ENCODE measurements around the gene SPR.

SPR gene

DNA sequence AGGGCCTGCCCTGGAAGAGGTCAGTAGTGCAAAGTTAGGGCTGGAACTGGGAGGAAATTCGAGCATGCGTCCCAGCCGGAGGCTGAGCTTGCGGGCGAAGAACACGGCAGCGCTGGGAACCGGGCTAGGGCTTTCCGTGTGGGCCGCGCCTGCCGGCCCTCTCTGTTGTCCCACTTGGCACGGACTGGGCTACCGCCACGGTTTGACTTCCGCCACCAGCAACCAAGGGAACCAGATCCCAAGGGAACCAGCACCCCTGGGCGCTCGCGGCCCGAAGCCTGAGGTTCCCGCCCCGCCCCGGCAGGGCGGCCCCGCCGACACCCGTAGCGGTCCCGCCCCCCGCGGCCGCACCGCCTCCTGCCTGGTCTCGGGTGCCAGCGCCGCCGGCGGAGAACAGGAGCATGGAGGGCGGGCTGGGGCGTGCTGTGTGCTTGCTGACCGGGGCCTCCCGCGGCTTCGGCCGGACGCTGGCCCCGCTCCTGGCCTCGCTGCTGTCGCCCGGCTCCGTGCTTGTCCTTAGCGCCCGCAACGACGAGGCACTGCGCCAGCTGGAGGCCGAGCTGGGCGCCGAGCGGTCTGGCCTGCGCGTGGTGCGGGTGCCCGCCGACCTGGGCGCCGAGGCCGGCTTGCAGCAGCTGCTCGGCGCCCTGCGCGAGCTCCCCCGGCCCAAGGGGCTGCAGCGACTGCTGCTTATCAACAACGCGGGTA is at the start of gene SPR:
TSS of gene SPR (plus strand) at position 377 of the 708 bp plus-strand sequence. CDS start at position 402, 25 bp downstream.
- peak; percentile 42 for DNase-seq

DNA sequence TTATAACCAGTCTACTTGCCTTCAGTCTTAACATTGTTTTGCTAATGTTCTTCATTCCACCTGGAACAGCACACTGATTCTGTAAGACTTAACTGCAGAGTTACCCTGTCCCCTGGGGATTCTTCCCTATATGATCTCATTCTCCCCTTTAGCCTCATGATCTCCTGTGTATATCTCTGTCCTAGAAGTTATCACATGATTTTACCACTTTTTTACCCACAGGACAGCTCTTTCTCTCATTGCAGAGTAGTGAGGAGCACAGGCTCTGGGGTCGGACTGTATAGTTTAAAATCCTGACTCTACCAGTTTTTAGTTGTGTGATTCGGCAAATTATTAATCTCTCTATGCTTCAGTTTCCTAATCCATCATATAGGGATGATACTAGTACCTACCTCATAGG is 47.1 kb upstream of the SPR start:
- DNase-seq = no peak

DNA sequence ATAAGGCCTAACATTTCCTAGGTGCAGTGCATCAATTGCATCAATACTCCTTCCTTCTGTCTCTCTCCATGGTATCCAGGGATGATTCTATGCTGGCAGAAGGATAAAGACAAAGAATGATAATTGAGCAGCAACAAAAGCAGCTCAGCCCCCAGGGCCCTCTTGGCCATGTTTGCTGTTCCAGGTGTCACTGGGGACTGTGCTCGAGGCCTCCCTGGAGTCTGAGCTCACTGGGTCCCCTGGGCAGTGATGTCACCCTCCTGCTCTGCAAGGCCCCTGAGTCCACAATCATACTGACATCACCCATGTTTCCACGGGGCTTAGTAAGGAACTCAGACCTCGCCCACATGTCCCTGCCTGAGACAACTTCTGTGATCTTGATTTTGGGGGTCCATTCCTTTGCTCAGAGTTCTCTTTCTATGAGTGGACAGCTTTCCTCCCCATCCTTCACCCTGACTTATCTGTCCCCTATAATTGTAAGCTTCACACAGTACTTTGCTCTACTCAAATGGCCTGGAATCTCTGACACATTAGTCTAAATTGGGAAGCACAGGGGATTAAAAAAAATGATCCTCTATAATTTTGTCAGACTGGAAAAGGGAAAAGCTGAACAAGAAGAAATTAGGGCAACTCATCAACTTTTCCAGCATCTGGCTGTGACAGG is 45.6 kb upstream of the SPR start:
- DNase-seq = no peak

DNA sequence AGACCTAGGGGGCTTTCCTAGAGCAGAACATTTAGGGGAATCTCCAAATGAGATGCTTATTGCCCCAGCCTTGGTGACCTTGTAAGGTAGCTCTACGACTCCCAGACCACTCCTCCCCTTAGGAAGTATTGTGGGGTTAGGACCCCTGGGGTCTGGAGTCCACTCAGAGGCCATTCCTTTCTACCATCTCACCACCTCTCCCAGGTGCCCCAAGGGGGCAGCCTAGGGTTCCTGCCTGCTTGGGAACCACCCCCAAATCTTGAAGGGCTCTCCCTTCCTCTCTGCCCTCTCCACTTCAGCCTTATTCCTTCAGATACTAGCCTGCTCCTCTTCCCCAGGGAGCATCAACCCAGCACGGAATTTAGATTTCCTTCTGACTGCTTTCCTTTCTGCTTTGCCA is 43.9 kb upstream of the SPR start:
- no peak for DNase-seq

DNA sequence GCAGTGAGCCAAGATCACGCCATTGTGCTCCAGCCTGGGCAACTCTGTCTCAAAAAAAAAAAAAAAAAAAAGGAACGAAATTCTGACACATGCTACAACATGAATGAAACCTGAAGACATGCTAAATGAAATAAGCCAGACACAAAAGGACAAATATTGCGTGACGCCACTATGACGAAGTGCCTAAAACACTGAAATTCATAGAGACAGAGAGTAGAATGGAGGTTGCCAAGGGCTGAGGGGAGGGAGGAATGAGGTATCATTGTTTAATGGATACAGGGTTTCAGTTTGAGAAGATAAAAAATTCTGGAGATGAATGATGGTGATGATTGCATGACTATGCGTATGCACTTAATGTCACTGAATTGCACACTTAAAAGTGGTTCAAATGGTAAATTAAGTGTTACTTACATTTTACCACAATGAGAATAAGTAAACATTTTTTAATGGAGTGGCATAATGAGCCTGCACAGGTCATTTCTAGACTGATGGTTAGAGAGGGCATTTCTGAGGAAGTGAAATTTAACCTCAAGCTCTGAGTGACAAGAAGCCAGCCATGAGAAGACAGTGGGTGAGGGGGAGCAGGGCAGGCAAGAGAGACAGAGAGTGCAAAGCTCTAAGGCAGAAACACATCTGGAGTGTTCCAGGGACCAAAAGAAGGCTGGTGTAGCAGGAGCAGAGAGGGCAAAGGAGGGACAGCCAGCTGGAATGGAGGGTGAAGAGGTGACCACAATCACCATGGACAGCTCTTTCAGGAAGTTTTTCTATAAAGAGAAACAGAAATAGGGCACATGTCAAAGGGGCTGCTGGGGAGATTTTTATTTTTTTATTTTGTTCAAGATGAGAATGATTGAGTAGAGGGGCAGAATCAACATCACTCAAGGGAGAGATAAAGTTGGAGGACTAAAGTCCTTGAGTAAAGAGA is 40.8 kb upstream of the SPR start:
- no peak for DNase-seq

DNA sequence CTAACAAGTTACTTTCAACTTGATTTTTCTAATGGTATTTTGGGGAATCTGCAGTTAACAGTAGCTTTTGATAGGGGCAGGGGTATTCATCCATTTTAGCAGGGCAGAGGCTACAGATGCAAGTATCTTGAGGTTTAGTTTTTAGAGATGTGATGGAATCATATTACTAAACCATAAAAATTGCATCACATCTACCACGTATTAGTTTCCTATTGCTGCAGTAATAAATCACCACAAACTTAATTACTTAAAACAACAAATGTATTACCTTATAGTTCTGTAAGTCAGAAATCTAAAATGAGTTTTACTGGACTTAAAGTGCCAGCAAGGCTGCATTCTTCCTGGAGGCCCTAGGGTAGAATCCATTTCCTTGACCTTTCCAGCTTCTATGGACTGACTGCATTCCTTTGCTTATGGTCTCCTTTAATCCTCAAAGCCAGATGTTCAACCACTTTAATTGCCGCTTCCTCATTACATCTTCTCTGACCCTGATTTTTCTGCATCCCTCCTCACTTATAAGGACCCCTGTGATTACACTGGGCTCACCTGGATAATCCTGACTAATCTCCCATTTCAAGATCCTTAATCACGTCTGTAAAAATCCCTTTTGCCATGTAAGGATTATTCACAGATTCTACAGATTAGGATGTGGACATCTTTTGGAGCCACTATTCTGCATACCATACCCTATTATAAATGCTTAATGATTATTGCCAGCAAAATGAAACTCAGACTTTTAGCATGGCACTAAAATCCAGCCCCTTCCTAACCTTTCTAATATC is 39.5 kb upstream of the SPR start:
- DNase-seq = no peak

DNA sequence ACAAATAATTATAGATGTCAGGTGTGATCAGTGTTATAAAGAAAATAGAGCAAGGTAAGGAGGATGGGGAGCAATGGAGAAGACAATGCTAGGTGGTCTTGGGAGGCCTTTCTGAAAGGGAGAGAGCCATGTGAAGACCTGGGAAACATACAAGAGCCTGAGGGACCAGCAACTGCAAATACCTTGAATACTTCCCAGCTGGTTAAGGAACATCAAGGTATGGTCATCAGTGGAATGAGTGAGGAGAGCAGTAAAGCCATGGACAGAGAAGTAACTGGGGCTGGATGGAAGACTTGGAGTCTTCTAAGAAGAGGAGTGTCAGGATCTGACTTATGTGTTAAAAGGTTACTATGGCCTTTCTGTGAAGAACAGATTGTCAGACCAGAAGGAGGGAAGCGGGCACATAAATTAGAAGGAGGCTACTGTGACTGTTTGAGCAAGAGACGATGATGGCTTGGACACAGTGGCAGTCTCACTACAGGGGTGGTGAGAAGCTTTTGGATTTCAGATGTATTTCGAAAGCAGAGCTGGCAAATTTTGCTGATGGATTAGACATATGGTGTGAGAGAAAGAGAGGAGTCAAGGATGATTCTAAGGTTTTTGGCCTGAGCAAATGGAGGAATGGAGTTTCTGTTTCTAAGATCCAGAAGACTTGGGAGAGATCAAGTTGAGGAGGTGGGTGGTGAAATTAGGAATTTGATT is 38.6 kb upstream of the SPR start:
- DNase-seq = no peak

DNA sequence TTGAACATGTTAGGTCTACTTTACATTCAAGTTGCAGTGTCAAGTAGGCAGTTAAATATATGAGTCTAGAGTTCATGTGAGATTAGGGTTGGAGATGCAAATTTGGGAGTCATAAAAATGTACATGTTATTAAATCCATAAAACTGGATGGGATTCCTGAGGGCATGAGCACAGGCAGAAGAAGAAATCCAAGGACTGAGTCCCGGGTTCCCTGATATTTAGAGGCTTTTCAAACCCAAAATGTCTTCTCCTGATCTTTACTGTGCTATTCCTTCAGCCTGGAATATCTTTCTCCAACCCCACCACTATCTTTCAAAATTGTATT is 38.1 kb upstream of the SPR start:
- DNase-seq = no peak

DNA sequence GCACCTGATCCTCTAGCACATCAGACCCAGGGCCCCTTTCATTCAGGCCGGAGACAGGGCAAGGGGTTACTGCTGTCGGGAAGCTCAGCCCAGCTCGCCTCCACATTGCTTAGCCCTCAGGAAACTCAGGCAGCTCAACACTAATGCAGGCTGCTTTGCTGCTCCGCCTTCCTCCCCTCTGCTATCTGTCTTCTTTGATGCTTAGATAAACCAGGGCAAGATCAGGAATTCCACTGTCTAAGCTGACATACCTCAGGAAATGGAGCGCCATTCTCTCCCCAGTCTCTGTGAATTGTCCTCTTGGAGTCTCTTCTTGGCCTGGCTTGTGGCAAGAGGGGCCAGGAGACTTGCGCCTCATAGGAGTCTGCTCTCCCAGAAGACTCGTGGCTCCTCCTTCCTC is 35.9 kb upstream of the SPR start:
- DNase-seq = no peak

DNA sequence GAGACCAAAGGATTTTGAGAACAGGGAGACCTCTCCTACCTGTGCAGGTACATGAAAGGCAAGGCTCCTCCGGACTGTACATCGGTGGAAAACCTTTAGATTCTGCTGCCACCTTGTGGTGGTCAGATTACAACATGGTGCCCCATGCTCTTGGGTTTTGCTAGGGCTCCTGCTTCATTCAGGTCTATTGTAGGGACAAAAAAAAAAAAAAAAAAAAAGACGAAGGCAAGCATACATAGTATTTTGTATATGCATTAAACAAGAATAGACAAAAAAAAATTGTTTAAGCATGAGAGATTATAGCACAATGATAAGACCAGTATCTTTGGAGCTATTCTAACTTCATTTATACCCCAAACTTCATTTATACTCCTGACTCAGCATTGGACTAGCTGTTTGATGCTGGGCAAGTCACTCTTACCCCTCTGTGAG is 27.4 kb upstream of the SPR start:
- DNase-seq = peak; percentile 72

DNA sequence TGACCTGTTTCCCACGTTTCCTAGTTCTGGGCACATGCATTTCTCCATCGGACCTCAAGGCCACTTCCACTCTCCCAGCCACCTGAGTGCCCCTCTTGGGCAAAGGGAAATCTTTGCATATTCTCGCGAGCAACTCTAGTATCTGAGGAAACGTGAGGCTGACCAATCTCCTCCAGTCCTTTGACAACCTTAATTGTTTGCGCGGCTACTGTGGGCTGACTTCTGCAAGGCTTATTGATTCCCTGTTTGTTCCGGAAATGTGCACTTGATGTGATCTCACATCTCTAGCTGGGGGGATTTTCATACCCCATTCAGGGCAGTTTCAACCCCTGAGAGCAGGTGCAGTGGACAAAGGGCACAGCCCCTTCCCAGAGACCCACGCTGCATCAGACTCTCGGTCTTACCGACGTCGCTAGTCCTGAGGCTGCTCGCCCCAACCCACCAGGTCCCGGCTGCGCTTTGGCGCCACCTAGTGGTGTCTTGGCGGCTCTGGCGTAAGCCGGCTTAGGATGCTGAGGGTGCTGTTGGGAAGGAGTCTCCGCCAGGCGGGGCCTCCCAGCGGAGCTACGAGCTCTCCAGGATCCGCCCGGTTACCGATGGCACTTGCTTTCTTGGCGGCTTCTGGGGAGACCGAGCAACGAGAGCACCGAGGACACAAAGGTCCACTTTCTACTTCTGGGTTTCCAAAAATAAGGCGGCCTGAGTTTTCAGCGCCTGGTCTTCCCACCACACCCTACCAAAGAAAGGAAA is 24.8 kb upstream of the SPR start:
- peak; percentile 86 for DNase-seq

DNA sequence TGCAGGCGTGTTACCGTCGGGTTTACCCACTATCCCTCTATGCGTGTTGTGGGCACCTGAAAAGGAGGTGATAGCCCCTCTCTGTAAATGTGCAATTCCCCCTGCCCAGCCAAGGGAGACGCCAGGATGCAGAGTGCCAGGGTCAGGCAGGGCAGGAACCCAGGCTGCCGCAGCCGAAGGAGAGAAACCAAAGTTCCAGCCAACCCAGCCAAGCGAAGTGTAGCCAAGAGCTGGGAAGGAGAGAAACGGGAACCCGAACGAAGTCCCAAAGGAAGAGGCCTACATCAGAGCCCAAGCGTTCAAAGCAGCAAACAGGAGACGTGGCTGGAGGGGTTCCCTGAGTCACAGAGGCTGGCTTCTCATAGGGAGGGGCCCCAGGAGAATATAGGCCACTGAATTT is 24.2 kb upstream of the SPR start:
- no peak for DNase-seq

DNA sequence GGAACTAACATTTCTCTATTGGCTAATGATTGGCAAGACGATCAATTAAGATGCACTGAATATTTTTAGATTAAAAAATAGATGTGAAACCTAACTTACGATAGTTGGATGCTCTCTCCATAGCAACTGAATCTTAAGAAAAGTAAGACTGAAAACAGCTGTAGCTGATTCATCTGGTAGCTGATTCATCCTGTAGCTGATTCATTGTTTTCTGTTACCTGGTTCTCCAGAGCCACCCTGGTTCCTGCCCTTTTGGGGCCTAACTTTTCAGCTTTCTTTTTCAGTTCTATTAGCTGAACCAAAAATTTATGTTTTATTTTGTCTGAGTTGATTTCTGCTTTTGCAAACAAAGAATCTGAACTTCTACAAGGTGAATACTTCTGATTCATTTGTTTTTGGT is 22.7 kb upstream of the SPR start:
- DNase-seq = no peak

DNA sequence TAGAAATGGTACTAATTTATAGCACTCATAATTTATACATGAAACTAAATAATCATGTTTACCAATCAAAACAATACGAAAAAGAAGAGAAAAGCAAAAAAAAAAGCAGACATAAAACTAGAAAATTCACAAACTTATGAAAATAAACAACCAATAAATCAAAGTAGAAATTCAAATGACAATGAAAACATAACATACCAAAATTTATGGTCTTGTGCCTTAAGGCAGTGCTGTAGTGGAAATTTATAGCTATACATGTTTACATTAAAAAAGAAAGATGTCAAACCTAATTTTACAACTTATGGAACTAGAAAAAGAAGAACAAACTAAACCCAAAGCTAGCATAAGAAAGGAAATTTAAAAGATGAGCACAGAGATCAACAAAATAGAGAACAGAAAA is 16.1 kb upstream of the SPR start:
- DNase-seq = no peak

DNA sequence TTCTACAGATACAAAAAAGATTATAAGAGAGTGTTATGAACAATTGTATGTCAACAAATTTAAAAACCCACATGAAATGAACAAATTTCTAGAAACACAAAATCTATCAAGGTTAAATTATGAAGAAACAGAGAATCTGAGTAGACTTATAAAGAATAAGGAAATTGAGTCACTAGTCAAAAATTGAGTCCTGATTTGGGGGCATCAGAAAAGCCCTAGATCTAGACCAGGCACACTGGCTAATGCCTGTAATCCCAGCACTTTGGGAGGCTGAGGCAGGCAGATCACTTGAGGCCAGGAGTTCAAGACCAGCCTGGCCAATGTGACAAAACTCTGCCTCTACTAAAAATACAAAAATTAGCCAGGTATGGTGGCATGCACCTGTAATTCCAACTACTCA is 15.3 kb upstream of the SPR start:
- DNase-seq = no peak

DNA sequence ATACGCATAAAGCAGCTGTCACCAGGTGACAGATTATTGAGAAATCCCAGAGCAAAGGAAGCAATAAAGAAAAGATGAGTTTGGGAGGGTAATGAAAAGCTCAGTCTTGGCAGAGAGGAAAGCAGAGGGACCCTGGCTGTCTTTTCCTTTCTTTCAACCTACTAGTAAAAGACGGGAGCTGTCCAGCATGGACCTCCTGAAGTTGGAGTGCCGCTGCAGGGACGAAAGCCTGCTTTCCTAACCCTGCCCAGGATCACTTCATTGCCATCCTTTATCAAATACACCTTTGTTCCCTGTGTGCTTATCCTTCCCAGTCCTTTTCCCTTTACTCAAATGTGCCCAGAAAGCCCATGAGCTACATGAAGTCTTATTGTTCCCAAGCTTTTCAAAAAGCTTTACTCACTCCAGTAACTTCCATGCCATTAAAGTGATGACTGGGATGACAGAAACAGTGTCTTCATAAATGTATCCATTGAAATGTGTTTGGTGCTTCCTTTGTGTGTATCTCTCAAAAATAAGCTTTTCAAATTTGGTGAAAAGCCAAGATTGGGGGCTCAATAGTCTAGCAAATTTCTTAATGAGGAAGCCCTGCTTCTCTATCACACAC is 3.7 kb upstream of the SPR start:
- no peak for DNase-seq

DNA sequence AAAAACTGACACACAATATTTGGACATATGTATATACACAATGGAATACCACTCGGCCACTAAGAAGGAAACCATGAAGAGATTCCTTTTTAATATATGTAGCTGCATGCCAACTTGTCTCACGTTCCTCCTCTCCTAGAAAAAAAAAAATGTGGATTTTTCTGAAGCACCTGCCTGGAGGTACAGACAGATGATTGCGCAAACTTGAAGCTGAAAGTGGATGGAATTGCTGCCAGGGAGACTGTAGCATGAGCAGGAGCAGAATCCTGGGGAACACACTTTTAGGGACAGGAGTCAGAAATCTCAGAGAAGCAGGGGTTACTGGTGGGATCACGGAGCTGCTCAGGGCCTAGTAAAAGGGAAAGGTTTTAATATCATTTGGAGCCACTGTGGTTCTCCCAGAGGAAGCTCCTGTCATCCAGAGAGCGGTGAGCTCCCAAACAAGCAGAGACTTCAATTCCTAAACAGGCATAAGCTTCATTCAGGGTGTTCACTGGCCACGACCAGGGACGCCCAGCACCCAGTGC is 640 bp upstream of the SPR start:
- DNase-seq = no peak

DNA sequence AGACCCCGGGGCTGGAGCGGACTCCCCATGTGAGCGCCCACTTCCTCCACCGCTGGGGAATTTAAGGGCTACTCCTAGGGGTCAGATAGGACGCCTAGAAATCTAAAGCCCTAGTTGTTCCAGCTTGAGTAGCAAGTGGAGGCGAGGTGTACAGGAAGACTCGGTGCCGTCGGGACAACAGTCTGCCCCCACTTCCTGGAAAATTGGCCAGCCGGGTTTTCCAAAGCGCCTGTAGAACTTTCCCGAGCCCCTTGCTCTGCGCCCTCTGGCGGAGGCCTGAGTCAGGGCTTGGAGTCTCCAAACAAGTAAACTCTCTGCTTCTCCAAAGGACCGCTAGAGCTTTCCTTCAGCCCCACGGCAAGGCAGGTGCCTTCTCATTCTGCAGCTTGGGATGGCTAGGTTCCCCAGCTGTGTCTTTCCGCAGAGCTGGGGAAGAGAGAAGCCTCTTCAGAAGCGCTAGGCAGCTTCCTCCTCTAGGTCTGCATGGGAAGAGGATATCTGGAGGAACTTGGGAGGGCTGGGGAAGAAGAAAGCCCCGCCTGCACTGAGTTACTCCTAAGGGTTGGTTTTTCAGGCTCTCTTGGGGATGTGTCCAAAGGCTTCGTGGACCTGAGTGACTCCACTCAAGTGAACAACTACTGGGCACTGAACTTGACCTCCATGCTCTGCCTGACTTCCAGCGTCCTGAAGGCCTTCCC is 681 bp downstream of the SPR start:
- DNase-seq = peak; percentile 45

DNA sequence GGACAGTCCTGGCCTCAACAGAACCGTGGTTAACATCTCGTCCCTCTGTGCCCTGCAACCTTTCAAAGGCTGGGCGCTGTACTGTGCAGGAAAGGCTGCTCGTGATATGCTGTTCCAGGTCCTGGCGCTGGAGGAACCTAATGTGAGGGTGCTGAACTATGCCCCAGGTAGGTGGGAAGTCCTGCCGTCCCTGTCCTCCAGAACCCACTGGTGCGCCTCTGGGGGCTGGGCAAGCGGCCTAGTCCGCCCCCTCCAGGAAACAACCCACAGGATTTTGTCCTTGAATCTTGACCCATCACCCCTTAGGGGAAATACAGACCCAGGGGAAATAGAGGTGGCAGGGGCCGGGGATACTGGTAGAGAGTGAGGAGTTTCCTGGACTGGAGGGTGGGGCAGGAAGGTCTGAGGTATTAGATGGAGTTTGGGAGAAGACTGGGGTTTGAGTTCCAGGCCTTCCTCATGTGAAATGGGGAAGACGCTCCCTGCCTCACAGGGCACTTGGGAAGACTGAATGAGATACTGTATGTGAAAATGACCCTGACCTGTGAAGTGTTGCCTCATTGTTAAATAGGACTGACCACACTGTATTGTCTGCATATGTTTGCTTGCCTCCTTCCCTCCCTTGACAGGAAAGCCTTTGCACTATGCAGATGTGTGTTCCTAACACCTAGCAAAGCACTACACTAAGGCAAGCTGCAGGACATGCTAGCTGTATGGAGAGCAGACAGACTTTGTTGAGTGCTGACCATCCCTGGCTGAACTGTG is 1.4 kb downstream of the SPR start:
- DNase-seq = no peak

DNA sequence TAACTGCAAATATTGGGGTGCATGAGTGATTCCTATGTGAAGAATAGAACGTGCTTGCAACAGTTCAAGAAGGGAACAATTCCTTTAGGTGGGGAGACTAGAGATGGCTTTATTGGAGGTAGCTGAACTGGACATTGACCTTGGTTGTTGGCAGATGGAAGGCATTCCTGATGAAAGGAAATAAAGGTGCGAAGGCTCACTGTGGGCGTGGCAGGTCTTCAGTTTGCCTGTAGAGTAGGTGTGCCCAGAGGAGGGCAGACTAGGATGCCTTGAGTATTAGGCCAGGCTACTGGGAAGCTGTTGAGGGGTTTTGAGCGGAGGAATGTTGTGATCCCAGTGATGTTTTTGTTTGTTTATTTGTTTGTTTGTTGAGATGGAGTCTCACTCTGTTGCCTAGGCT is 2.8 kb downstream of the SPR start:
- DNase-seq = no peak

Data from CD4-positive, alpha-beta T cell treated with Interleukin-10 for 1 hour (primary cell).